HG02884 (cell line): Measurements from ENCODE around the gene METAP1D.
"Not testable (repeated sequence)": the region's sequence is repeated elsewhere in the genome, so short reads cannot be mapped to it uniquely, and the experiment has no call there.

ENCODE experiments used
- ATAC-seq: cut with Tn5 transposase; IDR thresholded peaks from one replicate; pipeline ENCODE4 v1.9.1; 2021; ENCODE audit warnings: mild to moderate bottlenecking, moderate library complexity; ENCODE audit not compliant: unreplicated experiment

METAP1D gene

DNA sequence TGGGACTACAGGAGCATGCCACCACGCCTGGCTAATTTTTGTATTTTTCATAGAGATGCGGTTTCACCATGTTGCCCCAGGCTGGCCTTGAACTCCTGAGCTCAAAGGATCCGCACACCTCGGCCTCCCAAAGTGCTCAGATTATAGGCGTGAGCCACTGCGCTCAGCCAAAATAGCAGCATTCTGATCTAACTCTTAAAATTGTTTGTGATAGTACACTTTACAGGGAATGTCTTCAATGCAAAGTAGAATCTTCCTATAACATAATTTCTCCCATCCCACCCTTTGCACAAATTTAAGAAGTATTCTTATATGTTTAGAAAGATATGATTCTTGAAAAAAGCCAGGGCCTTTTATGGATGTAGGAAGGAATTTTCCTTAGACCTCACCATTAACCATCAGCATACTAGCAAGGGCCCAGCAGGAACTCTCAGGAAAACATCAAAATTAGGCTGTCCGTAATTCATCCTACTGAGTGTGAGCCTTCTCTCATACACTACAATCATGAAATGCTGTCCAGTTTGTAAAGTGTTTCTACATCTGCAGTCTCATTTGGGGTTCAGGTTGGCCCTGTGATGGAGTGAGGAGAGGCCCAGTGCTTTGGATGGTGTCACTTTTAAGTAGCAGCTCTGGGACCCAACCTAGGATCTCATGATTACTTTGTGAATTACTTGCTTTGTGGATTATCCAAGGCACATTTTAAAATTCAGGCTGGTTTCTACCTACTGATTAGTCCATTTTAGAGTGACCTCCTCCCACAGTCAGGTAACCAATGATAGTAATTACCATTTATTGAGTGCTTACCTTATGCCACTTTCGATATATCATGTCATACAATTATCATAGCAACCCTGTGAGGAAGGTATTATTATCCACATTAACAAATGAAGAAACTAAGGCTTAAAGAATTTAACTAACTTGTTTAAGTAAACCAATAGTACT, 48.1 kb downstream of the METAP1D start:
- no peak for ATAC-seq

DNA sequence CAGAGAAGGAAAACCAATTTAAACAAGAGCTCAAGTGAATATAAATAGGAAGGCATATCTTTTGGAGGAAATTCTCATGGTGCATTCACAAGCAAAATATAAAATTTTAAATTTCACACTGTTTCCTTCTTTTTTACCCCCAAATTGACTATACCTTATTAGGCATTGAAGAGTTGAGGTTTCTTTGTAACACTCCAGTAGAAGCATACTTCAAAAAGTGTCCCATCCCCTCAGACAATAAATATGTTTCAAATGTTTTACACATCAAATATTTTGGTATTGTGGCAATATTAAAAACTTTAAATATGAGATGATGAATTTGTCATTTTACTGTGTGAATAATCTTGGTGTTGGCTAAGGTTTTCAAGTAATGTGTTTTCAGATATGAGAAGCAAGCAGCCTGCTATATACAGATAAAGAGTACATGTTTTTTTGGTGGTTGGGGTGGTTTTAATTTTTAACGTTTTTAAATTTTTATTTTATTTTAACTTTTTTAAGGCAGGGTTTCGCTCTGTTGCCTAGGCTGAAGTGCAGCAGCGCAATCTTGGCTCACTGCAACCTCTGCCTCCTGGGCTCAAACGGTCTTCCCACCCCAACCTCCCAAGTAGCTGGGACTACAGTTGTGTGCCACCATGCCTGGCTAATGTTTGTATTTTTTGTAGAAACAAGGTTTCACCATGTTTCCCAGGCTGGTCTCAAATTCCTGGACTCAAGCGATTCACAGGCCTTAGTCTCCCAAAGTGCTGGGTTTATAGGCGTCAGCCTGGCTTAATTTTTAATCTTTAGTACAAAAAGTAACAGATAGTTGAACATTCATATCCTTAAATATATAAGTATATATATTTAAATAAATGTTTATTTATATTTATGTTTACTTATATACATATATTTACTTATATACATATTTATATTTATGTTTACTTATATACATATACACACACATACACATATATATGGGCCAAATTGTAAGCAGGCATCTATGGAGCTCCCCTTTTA, 49.1 kb downstream of the METAP1D start:
- ATAC-seq: no peak

DNA sequence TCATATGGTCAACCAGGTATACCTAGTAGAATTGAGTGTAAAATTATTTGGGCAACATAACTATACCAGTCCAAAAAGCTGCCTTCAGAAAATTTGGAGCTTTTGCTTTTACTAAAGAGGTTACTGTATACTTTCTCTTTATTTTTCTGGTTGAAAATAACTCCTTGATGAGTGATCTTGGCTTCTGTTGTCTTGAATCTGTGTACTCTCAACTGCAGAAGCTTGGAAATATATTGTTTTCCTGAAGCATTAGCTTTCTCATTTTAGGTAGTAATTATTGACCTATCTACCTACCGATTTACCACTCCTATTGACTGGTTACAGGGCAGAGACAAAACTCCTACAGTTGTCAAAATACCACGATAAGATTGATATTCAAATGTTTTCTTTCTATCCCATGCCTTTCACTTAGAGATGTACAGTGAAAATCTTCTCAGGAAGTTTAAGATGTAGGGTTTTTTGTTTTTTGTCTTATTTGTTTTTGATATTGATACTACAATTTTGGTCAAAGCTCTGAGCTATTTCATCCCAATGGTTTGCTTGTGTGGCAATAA, 49.9 kb downstream of the METAP1D start:
- ATAC-seq: no peak

DNA sequence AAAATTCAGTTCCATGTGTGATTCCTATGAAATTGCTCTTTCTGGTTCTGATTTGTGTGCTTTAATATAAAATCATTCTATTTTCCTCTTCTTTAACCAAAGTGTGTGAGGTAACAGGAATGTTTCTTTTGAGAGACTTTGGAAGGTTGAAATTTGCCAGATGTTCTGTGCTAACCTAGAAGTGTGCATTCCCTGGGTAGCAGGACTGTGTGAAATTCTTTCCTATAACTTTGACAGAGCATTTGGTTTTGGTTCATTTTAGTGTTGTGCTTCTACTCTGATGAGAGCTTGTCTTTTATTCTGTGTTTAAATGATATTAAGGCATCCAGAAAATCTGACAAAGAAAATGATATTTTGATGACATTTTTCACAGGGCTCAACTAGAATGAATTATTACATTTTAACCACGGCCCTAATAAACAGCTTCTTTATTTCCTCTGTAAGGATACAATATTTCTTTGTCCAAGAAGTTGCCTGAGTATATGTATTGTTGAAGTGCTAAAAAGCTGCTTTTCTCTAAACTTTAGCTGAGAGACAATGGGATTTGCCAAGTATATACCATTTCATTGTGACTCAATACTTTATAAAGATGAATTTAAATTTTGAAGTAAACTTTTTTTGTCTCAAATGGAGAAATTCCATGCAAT, 50.8 kb downstream of the METAP1D start:
- ATAC-seq: no peak

DNA sequence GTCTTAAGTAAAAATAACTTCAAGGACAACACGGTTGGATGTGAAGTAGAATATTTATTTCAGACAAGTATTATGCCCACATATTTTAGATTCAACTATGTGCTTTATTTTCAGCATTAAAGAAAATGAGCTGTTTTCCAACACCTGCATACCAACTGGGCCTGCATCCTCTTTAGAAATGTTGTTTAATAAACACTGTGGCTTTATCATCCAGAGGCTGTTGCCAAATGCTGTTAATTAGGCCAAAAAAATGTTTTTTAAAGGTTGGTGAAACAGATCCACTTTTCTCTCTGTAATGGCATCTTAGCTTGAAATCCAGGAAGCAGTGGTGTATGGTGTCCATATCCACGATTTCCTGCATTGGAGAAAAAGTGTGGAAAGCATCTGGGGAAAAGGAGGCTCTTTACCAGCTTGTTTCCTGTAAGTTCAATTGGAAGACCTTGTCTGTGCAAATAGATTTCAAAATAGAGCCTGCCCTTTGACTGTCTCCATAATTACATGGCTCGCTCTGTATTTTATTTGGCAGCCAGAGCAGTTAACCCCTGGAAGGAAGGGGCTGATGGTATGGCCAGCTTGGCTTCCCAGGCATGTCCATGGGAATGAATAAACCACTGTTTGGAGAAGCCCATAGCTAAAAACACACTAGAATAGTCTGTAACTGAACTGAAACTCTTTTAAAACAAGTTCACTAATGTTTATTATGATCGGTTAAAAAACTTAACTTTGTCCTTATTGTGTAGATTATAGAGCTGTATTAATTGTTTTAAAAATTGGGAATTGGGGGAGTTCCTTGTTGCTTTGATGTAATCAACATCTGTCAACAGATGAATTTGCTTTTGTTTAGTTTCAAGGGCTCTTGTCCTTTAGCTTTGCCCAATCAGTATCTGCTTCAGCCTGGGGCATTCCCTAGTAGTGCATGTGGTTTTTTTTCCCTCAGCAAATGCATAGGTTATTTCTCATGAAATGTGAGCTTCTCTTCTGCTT, 52.5 kb downstream of the METAP1D start:
- ATAC-seq: no peak

DNA sequence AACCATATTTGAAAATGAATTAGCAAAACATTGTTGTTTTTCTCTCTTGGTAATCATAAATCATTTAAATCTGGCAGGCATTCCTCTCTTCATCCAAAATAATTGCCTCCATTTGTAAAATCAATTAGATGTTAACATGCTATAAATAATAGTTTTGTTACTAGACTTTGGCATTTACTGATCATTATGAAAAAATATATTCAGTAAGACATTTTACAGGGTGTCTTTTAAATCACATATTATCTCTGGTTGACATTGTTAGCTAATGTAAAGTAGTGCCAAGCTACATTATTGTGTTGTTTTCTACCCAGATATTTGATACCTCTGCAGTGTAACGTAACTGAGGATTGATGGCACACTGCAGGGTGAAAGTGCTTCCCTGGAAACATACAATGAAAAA, 53.7 kb downstream of the METAP1D start:
- no peak for ATAC-seq

DNA sequence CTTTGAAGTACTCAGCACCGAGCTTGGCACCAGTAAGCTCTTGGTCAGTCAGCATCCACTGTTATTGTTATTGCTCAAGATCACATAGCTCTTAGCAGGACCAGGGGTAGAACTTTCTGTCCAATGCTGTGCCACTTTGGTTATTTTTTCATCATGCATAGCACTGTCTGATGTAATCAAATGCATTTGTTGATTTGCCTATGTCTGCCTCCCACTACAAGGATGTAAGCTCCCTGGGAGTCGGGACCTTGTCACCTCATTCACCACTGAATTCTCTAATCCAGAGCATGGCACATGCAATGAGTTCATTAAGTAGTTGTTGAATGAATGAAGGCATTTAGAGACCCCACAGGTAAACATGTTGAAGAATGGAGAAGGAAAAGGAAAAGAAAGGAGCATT, 56.5 kb downstream of the METAP1D start:
- no peak for ATAC-seq

DNA sequence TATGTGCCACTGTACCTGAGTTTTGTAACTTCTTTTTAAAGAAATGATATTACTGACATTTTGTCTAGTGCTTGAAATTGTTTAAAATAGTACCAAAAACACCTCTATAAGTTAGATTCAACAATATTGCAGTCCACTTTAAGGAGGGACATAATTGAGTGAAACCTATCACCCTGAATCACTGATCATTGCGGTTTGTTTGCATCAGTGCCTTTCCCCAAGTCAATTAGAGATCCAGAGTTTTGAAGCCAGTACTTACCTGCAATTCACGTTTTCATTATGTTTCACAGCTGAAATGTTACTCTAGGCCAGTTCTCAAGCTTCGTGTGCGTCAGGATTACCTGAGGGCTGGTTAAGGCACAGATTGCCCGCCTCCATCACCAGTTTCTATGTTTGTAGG, 58.9 kb downstream of the METAP1D start:
- no peak for ATAC-seq

DNA sequence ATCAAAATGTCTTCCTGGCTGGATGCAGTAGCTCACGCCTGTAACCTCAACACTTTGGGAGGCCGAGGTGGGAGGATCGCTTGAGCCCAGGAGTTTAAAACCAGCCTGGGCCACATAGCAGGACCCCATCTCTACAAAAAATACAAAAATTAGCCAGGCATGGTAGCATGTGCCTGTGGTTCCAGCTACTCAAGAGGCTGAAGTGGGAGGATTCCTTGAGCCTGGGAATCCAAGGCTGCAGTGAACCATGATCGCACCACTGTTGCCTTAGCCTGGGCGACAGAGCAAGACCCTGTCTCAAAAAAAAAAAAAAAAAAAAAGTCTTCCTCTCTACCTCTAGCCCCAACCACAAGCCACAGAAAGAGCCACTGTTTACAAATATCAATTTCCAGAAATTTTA, 60.4 kb downstream of the METAP1D start:
- not testable (repeated sequence) for ATAC-seq

DNA sequence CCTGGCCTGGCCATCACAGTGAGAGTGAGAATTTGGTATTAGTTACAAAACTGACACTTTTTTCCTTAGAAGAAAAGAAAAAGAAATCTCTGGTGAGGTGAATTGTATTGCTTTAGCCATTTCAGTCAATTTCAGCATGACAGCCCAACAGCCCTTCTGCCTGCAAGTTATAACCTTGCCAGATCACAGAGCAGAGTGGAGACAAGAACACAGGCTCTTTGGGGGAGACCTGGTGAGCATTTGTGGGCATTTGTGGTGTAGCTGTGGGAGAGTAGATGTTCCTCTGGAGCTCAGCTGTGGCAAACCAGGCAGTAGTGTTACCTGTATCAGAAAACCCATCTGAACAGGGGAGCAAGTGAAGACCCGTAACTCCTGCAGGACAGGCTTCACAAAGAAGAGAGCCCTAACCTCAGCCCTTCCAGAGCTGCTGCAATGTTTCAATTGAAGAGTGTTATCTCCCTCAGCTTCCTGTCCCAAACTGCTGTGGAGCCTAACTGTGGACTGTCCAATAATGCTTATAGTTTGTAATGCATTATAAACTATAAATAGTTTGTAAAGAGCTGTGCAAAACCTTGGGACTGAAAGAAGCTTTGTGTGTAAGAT, 62.8 kb downstream of the METAP1D start:
- no peak for ATAC-seq

DNA sequence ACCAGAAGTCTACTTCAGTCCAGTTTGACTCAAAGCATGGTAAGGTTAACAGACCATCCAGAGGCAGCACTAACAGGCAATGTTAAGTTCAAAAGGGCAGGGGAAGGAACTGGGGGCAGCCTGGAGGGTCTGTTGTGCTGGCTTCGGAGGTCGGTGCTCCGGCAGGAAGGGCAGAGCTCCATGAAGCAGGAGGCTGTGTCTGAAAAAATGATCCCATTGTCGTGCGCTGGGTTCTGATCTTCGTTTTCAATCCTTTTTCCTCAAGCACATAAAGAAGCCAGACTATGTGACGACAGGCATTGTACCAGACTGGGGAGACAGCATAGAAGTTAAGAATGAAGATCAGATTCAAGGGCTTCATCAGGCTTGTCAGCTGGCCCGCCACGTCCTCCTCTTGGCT, 63.7 kb downstream of the METAP1D start:
- no peak for ATAC-seq

DNA sequence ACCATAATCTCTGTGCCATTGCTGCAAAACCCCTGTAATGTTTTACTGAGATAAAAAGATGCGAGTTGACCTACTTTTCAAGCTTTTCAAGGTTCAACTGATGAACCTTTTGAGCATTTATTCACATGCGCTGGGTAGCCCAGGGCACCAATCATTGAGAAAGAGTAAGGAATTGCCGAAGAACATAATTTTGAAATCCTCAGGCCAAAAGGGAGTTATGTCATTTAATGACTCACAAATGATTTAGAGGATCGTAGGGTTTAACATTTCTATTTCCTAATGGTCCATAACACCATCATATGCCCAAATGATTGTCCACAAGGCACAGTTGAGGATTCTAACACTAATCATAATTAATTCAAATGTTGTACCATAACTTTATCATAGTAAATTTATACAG, 65.4 kb downstream of the METAP1D start:
- no peak for ATAC-seq

DNA sequence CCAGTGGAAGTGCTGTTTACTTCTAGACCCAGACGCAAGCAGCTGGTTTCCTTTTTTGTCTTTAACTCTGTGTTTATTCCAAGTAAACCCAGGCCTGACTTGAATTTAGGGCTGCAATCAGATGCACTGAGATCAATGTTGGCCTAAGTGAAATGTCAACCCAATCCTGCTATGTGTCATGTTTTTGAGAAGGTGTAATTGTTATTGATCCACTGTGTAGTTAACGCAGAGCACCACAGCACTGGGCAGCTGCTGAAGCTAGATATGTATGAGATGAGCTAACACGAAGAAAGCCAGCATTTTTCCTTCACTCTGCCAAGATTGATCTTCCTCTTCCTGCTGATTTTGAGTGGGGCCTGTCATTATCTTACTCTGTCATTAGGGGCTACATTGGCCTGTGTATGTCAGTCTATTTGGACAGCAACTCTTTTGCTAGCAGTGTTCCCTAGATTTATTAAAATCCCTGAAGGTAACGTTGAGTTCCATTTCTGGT, 66.7 kb downstream of the METAP1D start:
- no peak for ATAC-seq

DNA sequence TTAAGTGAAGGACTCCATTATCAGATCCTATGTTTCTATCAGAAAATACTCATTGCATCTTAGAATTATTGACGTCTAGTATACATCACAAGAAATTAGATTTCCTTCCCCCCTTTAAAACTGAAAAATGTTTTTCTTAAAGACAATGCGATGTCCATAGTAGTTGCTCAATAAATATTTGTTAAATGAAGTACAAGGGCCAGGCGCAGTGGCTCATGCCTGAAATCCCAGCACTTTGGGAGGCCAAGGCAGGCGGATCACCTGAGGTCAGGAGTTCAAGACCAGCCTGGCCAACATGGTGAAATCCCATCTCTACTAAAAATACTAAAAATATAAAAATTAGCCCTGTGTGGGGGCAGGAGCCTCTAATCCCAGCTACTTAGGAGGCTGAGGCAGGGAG, 68.2 kb downstream of the METAP1D start:
- ATAC-seq: not testable (repeated sequence)

DNA sequence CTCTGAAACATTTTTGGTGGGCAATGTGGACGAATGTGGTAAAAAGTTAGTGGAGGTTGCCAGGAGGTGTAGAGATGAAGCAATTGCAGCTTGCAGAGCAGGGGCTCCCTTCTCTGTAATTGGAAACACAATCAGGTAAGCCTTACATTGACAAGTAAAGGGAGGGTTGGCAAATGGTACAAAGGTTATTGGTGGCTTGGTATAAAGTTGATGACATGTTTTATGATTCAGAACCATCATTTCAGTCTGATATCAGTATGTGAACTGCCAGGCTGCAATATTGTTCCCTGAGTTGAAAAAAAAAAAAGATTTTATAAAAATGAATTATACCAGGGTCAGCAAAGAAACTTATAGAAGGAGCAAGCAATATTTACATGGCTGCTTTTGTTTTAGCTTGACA, 71.2 kb downstream of the METAP1D start:
- ATAC-seq: no peak

DNA sequence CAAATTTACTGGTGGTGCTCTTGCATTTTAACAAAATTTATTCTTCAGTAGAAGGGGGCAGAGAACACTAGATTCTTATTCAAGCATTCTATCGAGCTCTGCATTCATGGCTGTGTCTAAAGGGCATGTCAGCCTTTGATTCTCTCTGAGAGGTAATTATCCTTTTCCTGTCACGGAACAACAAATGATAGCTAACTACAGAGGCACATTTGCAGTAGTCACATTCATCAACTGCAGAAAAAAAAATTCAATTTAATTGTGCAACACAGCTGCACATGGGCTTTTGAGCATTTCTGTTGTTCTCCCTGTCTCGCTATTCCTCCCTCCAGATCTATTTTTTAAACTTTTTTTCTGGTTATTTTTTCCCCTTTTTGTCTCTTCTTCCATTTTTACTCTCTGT, 72.5 kb downstream of the METAP1D start:
- no peak for ATAC-seq

DNA sequence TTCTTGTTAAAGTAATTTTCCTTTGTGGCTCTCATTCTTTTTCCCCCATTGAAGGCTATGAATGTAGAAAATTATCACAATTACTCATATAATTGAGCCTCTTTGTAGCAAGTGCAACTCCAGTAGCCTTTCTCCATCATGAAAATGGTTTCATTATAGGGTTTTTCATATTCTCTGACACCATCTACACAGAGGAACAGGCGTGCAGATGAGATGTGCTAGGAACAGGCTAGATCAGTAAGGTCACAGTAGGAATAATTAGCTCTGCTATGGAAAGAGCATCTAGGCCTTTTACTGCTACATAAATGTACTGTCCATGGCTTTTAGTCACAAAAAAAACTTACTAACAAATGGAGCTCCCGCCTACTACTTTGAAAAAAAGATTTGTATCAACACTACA, 73.0 kb downstream of the METAP1D start:
- no peak for ATAC-seq

DNA sequence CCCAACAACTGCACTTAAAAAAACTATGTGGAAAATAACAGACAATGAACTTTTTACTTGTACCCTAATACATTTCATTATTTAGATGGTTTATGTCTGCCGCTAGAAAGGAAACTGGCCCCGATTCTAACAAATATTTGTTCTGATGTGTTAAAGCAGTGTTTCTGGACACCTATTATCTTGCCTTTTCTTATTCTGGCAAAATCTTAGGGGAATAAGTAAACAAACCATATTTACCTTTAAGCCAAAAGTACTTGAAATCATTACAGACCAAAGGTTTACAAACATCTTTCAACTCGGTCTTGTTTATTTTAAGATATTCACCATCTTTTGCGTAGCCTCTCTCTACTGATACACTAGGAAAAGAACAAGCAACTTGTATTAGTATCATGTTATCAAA, 73.8 kb downstream of the METAP1D start:
- no peak for ATAC-seq

DNA sequence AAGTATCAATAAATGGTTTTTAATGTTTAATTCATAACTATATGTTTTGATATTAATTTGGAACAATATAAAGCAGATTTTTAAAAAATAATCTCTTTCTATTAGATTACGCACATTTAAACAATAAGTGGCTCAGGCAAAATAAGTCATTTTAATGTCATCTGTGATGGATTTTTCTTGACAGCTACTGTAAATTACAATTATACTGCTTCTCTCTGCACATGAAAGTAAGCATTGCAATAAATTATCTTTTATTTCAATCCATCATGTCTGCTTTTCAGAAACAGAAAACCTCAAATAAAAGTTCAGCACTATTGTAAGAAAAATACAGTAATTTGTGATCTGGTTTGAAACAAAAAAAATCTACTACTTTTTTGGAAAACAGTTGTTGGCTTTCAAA, 74.5 kb downstream of the METAP1D start:
- no peak for ATAC-seq
